Heart left ventricle (tissue), 13 donors: Measurements from ENCODE around the gene GNMT.

Experiments used
- POLR2A ChIP-seq, 2 donors: fragments of 450-650 bp; IDR thresholded peaks; one replicate each; pipeline ENCODE4 v1.6.1; 2017; ENCODE audit warnings: antibody characterized with exemption in 2 of 2, mild to moderate bottlenecking in 2 of 2, moderate library complexity in 2 of 2
- TF ChIP-seq, protein P1 (sequence below), 12 donors: fragments of 200-600 bp; sonication (generic) in 4 of 12; IDR thresholded peaks; one replicate each; pipeline versions ENCODE4 v1.5.0 to v1.8.0; 2018 to 2022; ENCODE audit warnings: antibody characterized with exemption in 12 of 12, mild to moderate bottlenecking in 5 of 12
- donor health status: ischemic (EF 13 %, LVEDD 7.1; RV severe dilation, severe dysfunction).
- donor health status: DM: no; HTN: yes; CAD: no.
- donor health status: DM: no; HTN: no; CAD: no.
- donor health status: ischemic (EF 25% LVEDD 6.9; RV normal size, moderate dysfunction).
- donor health status: ischemic (EF 25% LVEDD 5.7; RV mildly dilated, moderate dysfunction).
- donor health status: ischemic (EF 35%, LVEDD 5.7; RV mildly dilated, moderate dysfunction).
- donor health status: nonischemic (EF 11% LVEDD 7.7; RV severe dilation, severe dysfunction).
- donor health status: DM: yes; HTN: yes; CAD: no.
- donor health status: PGD.
- donor health status: ischemic (EF 29% LVEDD 5.4; RV normal size, mild dysfunction).
- donor health status: nonischemic (EF 23%, LVEDD 6.1; RV moderate dilation, normal function).

DNA sequence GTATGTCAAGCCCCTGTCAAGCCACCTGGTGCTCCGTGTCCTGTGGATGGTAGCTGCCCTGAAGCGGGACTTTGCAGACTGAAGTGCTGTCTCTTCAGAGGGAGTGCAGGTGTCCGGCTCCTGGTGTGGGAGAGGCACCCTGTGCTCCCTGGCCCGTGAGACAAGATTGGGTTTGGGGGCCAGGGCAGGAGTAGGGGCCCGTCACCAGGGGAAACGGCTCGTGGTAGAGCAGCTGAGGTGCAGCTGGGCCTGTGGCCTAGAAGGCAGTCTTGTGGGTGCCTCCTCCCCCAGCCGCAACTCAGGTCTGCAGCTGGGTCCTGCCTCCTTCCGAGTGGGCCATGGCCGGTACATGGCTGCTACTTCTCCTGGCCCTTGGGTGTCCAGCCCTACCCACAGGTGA is 44.8 kb upstream of the GNMT start, which contains the start of gene PTCRA:
- TF ChIP-seq, protein P1, sequence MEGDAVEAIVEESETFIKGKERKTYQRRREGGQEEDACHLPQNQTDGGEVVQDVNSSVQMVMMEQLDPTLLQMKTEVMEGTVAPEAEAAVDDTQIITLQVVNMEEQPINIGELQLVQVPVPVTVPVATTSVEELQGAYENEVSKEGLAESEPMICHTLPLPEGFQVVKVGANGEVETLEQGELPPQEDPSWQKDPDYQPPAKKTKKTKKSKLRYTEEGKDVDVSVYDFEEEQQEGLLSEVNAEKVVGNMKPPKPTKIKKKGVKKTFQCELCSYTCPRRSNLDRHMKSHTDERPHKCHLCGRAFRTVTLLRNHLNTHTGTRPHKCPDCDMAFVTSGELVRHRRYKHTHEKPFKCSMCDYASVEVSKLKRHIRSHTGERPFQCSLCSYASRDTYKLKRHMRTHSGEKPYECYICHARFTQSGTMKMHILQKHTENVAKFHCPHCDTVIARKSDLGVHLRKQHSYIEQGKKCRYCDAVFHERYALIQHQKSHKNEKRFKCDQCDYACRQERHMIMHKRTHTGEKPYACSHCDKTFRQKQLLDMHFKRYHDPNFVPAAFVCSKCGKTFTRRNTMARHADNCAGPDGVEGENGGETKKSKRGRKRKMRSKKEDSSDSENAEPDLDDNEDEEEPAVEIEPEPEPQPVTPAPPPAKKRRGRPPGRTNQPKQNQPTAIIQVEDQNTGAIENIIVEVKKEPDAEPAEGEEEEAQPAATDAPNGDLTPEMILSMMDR (IDR thresholded peaks at IDR 0.05), result no peak
- TF ChIP-seq POLR2A (IDR thresholded peaks at IDR 0.05), result no peak
